Left cardiac atrium (tissue), 4 donors: ENCODE data around the gene LRP1B. TPM values are rescaled to one million over a fixed set of nuclear protein-coding genes. Genes with fewer than 3 reads are reported as not detected.
"Not testable (repeated sequence)": the region's sequence is repeated elsewhere in the genome, so short reads cannot be mapped to it uniquely, and the experiment has no call there.

Experiments used
- ATAC-seq, 2 donors: fragments of 200-7000 bp; cut with Tn5 transposase; one replicate each; pipeline ENCODE4 v1.9.1; 2020; ENCODE audit warnings: mild to moderate bottlenecking in 2 of 2, moderate library complexity in 2 of 2
- DNase-seq: peaks from one replicate; pipeline ENCODE4 v3.0.0-alpha.2; 2020
- intact Hi-C, 2 donors: fragments of 100-400 bp; cut with DNase I; formaldehyde crosslinking; loops; one replicate each; pipeline versions ENCODE4 v1.14.1 to v1.15.1; 2022 to 2023
- total RNA-seq, 2 donors: library from RNA; stranded (reverse); fragmentation: NEBNext Ultra II Directional; extraction: Animal tissue kit (Norgen Biotek cat#: 25700); gene quantifications; one replicate each; pipeline ENCODE4 v1.2.1, GENCODE V29; 2021
- donor health status: DM: no; HTN: yes; CAD: no.
- donor health status: DM: no; HTN: yes; CAD: no; lungs with severe emphysema.
- donor health status: DM: yes; HTN: yes; CAD: no.
- donor health status: Dilated cardiomyopathy.

Gene LRP1B
- total RNA-seq, 2 donors from 2014 or later = 1.2 TPM

DNA sequence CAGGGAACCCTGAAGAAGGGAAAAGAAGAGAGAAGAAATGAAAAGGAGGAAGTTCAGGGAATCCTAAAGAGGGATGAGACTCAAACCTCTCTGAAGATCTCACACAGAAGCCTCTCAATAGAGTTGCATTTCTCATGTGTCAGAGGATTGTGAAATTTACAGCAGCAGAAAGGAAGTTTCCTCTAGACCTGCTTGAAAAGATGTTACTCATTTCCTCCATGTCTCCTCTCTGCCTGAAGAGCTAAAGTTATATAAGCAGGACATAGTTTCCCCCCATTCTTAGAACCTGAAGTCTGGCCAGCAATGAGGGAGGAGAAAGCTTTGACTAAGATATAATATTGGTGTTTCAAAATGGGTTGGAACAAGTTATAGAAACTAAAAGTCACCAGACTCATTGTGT lies 1155.6 kb downstream of the LRP1B start:
- intact Hi-C loops = no loop called here
- no peak for ATAC-seq
- DNase-seq = no peak

DNA sequence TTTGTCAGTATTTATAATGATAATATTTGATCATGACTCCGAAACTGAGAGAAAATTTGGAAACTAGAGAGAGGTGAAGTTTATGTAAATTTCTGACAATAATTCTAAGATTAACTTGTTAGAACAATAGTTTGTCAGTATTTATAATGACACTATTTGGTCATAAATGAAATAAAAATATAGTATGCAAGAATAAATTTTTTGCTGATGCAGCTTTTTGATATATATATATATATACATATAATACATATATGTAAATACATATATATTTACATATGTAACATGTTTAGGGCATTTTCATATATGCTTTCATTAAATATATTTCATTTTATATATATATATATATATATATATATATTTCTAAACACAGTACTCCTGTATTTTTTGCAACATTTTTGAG lies 1158.1 kb downstream of the LRP1B start:
- intact Hi-C loops = no loop called here
- ATAC-seq (no peak), DNase-seq (no peak)

DNA sequence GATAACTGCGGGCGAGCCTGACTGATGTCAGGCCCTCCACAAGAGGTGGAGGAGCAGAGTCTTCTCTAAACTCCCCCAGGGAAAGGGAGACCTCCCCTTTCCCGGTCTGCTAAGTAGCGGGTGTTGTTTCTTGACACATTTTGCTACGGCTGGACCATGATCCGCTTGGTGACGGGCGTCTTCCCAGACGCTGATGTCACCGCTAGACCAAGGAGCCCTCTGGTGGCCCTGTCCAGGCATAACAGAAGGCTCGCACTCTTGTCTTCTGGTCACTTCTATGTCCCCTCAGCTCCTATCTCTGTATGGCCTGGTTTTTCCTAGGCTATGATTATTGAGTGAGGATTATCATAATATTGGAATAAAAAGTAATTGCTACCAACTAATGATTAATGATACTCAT lies 1166.5 kb downstream of the LRP1B start:
- intact Hi-C loops, ATAC-seq, DNase-seq: not testable (repeated sequence)

DNA sequence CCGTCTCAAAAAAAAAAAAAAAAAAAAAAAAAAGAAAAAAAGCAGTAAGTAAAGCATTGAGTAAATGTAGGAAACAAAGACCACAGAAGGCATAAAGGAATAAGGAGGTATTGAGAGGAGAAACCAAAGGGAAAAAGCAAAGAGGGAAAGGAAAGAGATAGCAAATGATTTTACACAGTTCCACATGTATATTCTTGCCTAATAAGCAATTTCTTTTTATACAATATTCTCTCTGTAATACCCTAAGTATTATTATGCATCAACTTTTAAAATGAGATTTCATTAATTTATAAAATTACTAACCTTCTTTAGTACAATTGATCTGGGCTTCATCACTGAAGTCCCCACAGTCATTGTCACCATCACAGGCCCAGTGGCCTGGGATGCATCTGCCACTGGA lies 1180.9 kb downstream of the LRP1B start:
- intact Hi-C loops = no loop called here
- DNase-seq (no peak), ATAC-seq (no peak)

DNA sequence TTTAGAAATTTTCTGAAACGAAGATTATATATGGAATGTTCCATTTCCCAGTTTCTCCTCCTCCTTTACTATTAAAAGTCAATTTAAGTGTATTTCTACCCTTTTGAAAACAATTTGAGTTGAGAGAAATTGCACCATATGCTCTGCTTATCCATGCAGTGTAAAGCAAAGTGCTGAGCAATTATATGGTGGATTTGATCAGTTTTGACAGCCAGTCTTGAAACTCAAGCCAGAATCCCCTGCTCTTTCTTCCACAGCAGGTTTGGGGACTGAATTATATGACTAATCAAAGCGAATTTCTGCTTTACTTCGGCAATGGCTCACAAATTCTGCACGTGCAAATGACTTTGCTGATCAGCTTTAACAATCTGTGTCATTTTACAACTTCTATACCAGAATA lies 1183.6 kb downstream of the LRP1B start:
- DNase-seq (no peak), ATAC-seq (no peak)

DNA sequence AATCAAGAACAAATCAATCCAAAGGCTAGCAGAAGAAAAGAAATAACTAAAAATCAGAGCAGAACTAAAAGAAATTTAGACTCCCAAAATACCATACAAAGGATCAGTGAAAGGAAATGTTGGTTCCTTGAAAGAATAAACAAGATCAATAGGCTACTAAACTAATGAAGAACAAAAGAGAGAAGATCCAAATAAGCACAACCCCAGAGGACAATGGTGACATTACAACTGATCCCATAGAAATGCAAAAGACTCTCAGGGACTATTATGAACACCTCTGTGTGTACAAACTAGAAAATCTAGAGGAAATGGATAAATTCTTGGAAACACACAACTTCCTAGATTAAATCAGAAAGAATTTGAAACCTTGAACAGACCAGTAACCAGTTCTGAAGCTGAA lies 1186.9 kb downstream of the LRP1B start:
- intact Hi-C loops = no loop called here
- no peak for DNase-seq
- ATAC-seq = no peak

More for the DNA sequence above, 1183.6 kb downstream of the LRP1B start:
- intact Hi-C loops = no loop called here

DNA sequence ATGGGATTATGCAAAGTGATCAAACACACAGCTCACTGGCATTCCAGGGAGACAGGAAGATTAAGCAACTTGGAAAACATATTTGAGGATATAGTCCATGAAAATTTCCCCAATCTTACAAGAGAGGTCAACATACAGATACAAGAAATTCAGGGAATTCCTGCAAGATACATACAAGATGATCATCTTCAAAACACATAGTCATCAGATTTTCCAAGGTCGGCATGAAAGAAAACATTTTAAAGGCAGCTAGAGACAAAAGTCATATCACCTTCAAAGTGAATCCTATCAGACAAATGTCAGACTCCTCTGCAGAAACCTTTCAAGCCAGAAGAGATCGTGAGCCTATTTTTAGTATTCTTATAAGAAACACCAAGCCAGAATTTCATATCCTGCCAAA lies 1188.5 kb downstream of the LRP1B start:
- DNase-seq (no peak), ATAC-seq (no peak)
- intact Hi-C loops = no loop called here

DNA sequence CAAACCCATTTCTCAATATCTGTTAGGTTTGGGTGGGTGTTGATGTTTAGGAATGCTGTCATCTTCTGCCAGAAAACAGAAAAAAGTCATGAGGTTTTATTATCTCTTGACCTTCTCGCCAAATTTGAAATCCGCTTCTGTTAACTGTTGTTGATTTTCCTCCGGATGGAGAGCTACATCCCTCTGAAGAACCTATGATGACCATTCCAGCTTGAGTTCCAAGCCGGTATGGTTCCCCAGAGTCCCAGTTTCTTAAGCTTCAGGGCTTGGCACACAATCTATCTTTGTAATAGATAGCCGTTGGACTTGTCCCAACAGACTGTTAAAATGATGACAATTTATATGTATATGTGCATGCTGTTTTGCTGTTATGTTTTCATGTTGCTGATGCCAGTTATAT lies 1201.0 kb downstream of the LRP1B start:
- ATAC-seq (no peak), DNase-seq (no peak)
- intact Hi-C loops = no loop called here

DNA sequence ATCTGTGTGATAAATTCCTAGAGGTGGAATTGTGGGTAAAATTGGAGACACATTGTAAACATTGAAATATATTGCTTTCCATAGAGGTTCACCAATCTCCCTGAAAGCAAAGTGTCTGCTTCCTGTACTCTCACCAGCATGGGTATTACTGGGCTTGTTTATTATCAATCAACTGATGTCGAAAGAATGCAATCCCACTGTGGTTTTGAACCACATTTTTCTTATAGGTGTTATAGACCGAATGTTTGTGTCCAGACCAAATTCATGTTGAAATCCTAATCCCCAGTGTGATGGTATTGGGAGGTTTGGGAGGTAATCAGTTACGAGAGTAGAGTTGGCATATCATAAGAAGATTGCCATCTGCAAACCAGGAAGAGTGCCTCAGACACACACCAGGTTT lies 1212.4 kb downstream of the LRP1B start:
- DNase-seq (no peak), ATAC-seq (no peak)
- intact Hi-C loops = no loop called here

DNA sequence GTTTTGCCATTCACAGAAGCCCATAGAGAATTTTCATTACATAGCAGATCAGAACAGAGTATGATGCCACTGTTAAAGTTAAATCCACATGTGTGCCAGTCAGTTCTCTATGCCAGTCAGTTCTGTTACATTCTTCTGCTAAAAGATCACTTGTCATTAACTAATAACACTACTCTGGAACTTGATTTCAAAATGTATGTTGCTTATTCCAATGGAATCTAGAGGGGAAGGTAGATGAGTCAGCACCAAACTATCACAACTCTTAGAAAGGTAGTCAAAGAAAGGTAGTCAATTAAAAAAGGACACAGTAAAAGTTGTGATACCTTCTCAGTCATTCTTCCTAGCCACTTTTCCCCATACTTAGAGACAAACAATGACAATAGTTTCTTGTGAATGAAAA lies 1214.4 kb downstream of the LRP1B start:
- ATAC-seq = no peak
- intact Hi-C loops = no loop called here
- DNase-seq = no peak

DNA sequence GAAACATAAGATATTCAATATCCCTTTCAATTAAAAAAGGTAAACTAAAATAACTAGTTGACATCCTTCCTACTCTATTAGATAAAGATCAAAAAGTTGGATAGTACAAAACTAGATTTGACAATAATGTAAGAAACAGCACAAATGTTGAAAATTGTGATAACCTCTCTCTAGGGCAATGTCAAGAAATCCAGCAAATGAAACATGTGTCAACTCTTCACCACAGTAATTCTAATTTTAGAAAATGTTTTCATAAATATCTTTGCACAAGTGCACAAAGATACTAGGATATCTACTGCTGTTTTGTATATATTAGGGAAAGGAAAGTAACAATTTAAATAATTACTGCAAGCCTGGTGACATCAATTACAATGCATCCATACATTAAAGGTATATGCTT lies 1220.1 kb downstream of the LRP1B start:
- intact Hi-C loops = no loop called here
- DNase-seq (no peak), ATAC-seq (no peak)

DNA sequence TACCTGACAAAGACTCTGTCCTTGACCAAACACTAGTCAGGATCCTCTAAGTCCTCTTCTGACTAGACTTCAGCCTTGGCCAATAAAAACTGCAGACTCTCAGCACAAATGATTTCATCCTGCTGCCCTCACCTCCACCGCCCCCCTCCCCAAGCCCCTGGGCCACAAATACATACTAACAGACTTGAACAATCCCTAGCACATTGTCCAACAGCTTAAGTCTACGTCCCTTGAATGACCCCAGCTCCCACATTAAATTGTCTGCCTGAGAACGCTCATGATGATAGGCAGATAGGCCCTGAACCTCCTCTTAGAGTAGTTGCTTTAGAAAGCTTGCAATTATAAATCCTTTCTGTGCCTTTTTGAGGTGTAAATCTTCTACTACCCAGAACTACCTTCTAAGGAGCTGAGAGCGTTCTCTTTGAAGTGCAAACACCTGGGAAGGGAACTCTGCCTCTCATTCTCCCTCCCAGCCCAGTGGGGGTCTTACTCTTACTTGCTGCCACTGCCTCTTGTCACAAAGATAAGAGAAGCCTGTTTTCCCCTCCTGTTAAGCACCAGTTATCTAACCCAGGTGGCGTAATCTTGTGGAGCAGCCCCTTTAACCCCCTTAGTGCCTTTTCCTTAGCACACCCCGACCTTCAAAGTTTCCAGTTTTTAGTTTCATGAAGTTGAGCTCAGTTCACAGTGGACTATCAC lies 1225.6 kb downstream of the LRP1B start:
- DNase-seq (no peak), ATAC-seq (no peak)
- intact Hi-C loops = no loop called here

DNA sequence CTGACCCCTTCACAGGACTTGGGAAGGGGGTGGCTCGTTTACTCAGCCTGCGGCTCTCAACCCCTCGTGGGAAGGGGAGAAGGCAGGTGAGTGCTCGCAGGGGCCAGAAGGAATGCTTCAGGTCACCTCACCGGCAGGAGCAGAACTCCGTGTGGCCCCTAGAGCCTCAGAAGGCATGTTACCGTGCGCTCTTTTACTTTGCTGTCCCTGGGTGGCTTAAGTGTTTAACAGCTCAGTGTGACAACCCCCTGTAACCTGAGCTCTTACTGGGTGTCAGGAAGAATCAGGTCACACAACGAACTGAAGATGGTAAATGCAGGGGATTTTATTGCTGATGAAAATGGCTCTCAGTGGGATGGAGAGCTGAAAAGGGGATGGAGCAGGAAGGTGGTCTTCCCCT lies 1235.4 kb downstream of the LRP1B start:
- intact Hi-C loops = no loop called here
- ATAC-seq = no peak
- DNase-seq = no peak

DNA sequence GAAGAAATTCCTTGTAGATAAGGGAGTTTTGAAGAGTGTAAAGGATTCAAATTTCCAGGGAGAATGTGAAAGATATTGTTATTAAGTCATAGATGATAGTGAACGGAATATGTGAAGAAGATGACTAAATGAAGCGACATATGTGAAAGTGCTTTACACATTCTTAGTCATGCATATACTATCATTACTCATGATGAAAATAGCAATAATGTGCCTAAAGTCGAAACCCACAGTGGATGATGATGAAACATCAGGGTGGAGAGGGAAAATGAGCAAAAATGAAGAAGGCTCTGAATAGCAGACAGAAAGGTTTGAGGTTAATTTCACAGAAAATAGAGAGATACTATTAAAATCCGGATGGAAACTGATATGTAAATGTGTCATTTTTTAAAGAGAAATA lies 1237.1 kb downstream of the LRP1B start:
- DNase-seq (no peak), ATAC-seq (no peak)
- intact Hi-C loops = no loop called here

DNA sequence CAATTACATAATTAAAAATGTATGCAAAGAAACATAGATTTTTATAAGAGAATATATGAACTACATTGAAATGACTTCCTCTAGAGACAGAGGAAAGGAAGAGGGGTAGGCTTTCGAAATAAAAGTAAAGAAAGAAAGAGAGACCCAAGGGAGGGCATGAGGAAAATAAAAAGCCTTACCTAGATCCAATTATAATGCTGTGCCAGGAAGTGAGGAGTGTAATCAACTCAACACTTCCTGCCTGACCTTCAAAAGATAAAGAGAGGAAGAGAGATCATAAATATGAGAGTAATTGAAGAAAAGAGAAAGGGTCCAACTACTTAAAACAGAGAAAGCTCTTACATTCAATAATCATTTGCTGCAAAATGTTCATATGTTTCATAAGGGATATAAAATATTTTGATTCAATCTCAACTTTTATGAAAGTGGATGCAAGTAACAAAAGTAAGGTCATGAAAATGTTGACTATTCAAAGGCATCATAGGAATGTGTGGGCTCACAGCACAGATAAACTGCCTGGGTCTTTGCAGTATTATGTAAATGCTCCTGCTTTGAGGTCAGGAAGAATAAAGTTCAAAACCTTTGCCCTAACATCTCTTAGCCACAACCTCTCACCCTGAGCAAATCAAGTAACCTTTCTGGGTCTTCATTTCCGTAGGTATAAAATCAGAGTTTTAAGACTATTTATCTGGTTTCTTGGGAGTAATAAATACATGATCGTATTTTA lies 1237.7 kb downstream of the LRP1B start:
- intact Hi-C loops = no loop called here
- DNase-seq (no peak), ATAC-seq (no peak)

DNA sequence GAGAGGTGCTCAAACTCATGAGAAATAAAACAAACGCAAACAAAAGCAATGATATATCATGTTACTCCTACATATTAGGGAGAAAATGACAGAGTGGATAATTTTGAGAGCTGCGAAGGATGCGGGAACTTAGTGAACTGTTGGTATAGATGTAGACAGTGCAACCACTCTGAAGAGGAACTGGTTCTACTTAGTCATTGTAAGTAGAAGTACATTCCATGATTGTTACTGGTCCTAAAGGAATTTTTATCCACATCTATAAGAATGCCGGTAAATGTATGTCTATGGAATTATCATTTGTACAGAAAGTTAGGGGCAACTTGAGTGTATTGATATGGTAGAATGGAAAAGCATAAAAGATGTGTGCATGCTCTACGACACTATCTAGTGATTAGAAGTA lies 1238.4 kb downstream of the LRP1B start:
- intact Hi-C loops = no loop called here
- ATAC-seq = no peak

DNA sequence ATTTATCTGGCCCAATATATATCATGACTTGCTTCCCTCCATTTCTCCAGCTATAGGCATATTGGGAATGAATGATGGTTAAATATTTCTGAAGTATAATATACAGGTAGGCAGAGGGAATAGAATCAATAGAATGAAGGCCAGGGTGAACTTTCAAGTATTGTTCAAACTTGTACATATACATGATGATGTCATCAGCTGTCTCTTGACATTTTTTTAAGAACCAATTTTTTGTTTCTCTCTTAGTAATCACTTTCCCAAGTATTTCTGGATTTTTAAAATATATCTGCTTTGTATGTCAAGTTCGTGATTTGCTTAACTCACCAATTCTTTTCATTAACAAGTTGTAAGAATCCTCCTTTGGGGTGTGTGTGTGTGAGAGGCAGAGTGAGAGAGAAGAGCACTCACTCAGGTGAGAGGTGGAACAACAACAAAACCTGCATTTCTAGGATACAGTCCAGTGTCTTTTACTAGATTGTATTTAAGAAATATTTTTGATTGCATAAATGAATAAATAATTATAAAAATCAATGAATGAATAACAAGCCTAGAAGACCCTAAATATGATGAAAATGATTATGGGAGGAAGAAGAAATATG lies 1239.1 kb downstream of the LRP1B start:
- intact Hi-C loops = no loop called here
- DNase-seq (no peak), ATAC-seq (no peak)

More for the DNA sequence above, 1238.4 kb downstream of the LRP1B start:
- no peak for DNase-seq

DNA sequence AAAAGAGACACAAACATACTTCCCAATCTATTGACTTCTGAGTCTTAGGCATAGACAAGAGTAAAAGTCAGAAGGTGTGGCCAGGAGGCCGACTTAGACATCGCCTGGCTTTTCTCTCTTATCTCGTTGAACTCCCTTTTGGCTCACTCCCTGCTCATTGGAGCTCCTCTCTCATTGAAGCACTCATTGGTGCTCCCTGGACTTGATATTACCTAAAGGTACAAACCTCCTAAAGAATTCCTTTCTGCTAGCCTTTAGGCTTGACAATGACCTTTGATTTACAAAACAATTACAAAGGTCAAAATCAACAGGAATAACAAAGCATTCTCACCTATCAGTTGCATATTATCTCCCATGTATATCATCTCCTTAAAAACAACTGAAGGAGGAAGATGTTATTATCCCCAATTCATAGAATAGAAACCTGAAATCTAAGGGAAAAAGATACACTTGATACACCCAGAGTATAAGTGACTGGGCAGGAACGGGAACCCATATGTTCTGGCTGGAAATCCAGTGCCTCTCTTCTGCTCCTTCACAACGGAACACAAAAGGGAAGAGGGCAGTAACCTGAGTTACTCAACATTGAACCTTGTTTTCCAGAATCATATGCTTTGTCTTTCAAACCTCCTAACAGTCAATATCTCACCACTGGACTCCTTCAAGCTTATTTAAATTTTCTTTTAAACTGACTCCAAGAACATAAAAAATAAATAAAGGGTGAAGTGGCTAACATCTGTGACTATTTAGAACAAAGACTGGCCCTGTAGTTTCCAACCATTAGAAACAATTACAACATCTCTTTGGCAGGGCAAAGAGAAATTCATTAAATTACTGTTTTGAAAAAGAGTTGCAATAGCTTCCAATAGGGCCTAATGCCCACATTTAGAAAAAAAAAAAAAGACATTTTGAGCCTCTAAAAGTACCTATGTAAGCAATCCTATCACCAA lies 1247.9 kb downstream of the LRP1B start:
- ATAC-seq (no peak), DNase-seq (no peak)
- intact Hi-C loops = no loop called here

DNA sequence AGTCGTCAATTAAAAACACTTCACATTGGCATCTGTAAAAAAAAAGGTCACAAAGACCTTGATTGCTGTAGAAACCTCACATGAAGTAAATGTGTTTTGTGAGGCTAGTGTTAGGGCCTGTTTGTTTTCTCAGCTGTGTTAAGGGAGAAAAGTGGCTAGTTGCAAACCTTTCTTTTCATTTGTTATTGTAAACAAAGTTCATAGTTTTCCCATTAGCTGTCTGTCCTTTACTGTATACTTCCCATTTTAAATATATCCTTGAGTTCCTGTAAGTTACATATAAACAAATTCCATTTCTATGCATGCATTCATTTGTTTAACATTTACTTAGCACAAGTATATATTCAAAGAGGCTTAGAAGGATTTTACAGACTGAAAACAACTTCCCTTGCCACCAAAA lies 1250.2 kb downstream of the LRP1B start:
- DNase-seq = no peak
- intact Hi-C loops = no loop called here
- no peak for ATAC-seq

DNA sequence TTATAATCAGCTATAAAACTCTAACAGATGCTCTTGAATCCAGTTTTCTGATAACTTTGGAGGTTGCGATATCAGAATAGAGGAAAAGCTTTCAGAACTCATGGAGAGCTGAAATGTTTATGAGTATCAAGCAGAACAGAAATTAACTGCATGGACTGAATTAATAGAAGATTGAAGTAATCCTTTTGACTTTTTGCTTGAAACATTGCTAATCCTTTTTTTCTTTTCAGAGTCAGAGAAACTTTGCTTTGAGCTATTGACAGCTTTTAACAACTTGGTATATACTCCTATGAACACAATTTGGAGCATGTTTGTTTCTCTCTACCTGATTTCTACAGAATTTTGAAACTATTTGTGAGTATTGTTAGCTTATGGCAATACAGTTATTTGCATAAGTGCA lies 1254.8 kb downstream of the LRP1B start:
- ATAC-seq (no peak), DNase-seq (no peak)
- intact Hi-C loops = no loop called here
